ENCODE data around the gene NQO2.

Gene NQO2

DNA sequence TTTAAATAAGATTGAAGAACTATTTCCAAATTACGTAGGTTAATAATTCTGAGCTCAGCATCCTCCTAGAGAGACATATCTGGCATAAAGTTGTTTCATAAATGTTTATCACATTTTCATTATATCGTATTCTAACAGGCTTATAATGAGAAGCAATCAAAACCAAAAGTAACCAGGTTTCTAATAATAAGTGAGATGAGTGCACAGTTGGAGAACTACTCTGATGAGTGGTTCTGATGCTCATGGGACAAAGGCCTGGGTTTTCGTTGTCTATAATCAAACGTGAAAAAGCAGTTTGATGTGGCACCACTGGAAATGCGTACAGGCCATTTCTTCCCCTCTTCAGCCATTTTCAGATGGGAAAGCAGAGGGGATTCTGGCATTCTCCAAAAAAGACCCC lies 23.6 kb upstream of the NQO2 start:
- Histone ChIP-seq H3K4me3 (no peak overlapping the region), H3K27me3 (no peaks in the 10 kb centered on the region), H3K27ac (no peak overlapping the region), H3K4me1 (peaks cover 0 to 17% (median 4%) of the 10 kb centered on the region in 4 donors), H3K36me3 (no peaks in the 10 kb centered on the region), H3K9me3 (no peaks in the 10 kb centered on the region)
- intact Hi-C loops (cut with DNase I; ENCODE audit: low total_unique reads) = no loop called here
- no peak for TF ChIP-seq CTCF (IDR thresholded peaks at IDR 0.05)
- no peak for DNase-seq

GRCh38 chr6:2976571-2977085 lies 23.1 kb upstream of the NQO2 start:
- Histone ChIP-seq H3K27ac (no peak overlapping the region), H3K36me3 (no peaks in the 10 kb centered on the region), H3K4me1 (peaks cover 0 to 22% (median 9%) of the 10 kb centered on the region in 4 donors), H3K27me3 (no peaks in the 10 kb centered on the region), H3K9me3 (no peaks in the 10 kb centered on the region), H3K4me3 (no peak overlapping the region)
- TF ChIP-seq CTCF (IDR thresholded peaks at IDR 0.05) = no peak
- DNase-seq = no peak
- intact Hi-C loops (cut with DNase I; ENCODE audit: low total_unique reads) = no loop called here

- H3K36me3 ChIP-seq = no peaks in the 10 kb centered on the region
- H3K4me3 ChIP-seq = no peak overlapping the region
- H3K9me3 ChIP-seq = no peaks in the 10 kb centered on the region
- H3K27ac ChIP-seq = no peak overlapping the region
- intact Hi-C loops (cut with DNase I; ENCODE audit: low total_unique reads) = no loop called here
- peaks cover 2 to 21% (median 13%) of the 10 kb centered on the region in 4 donors for H3K4me1 ChIP-seq
- DNase-seq = no peak
- no peak for TF ChIP-seq CTCF (IDR thresholded peaks at IDR 0.05)
- H3K27me3 ChIP-seq = no peaks in the 10 kb centered on the region
These were observed 22.4 kb upstream of the NQO2 start for GRCh38 chr6:2977290-2977689.

DNA sequence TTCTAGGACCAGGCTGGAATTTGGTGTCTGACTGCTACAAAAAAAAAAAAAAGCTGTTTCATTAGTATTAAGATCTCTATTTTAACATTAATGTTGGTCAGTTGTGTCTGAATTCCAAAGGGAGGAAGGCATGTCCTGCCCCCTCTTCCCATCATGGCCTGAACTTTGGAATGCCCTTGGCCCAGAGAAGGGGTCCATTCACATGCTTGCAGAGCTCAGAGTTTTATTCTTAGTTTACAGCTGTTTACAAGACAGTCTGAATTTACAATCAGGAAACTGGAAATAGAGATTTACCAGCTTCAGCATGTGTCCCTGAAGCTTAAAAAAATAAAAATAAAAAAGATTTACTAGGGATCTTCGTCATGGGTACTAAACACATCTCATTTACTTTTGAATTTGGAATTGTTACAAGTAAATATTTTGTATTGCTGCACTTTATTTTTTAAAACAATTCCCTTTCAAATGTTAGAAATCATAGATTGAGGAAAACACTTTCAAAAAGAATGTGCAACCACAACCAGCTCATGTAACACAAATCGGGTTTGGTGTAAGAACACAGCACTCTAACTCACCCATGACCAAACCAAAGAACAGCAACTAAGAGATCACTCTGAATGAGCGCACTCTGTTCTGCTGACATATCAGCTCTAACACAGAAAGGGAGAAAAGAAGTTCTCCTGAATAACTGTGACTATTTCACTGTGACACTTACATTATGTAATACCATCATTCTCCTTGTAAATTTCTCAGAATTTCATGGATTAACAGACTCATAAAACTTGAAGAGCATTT lies 21.7 kb upstream of the NQO2 start:
- no peak for DNase-seq
- intact Hi-C loops (cut with DNase I; ENCODE audit: low total_unique reads) = no loop called here
- Histone ChIP-seq H3K4me3 (no peak overlapping the region), H3K27ac (no peak overlapping the region), H3K36me3 (no peaks in the 10 kb centered on the region), H3K9me3 (no peaks in the 10 kb centered on the region), H3K27me3 (no peaks in the 10 kb centered on the region), H3K4me1 (peaks cover 5 to 23% (median 20%) of the 10 kb centered on the region in 4 donors)
- TF ChIP-seq CTCF (IDR thresholded peaks at IDR 0.05) = no peak

- no peak for TF ChIP-seq CTCF (IDR thresholded peaks at IDR 0.05)
- Histone ChIP-seq H3K27me3 (no peaks in the 10 kb centered on the region), H3K9me3 (no peaks in the 10 kb centered on the region), H3K27ac (no peak overlapping the region), H3K4me1 (peaks cover 5 to 27% (median 21%) of the 10 kb centered on the region in 4 donors), H3K36me3 (no peaks in the 10 kb centered on the region), H3K4me3 (no peak overlapping the region)
- no peak for DNase-seq
- intact Hi-C loops (cut with DNase I; ENCODE audit: low total_unique reads) = no loop called here
These were observed 20.8 kb upstream of the NQO2 start for GRCh38 chr6:2978923-2979322.

All from tibial artery (tissue), 4 donors.